ENCODE data around the gene GBX1.

The GBX1 gene

GRCh38 chr7:151198945-151199848, 31.7 kb upstream of the GBX1 start:
- no peaks in the 10 kb centered on the region for H3K4me1 Mint-ChIP-seq
- no peaks in the 10 kb centered on the region for H3K36me3 Mint-ChIP-seq (ENCODE audit: low read depth)
- TF ChIP-seq, protein P1, sequence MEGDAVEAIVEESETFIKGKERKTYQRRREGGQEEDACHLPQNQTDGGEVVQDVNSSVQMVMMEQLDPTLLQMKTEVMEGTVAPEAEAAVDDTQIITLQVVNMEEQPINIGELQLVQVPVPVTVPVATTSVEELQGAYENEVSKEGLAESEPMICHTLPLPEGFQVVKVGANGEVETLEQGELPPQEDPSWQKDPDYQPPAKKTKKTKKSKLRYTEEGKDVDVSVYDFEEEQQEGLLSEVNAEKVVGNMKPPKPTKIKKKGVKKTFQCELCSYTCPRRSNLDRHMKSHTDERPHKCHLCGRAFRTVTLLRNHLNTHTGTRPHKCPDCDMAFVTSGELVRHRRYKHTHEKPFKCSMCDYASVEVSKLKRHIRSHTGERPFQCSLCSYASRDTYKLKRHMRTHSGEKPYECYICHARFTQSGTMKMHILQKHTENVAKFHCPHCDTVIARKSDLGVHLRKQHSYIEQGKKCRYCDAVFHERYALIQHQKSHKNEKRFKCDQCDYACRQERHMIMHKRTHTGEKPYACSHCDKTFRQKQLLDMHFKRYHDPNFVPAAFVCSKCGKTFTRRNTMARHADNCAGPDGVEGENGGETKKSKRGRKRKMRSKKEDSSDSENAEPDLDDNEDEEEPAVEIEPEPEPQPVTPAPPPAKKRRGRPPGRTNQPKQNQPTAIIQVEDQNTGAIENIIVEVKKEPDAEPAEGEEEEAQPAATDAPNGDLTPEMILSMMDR (IDR thresholded peaks at IDR 0.05; ENCODE audit: unreplicated experiment in 3 of 3) = no peak
- no peak overlapping the region for H3K27ac Mint-ChIP-seq
- H3K9me3 Mint-ChIP-seq = no peaks in the 10 kb centered on the region
- H3K4me3 Mint-ChIP-seq = no peak overlapping the region
- H3K27me3 Mint-ChIP-seq (ENCODE audit: low read depth) = peaks cover 8% of the 10 kb centered on the region

GRCh38 chr7:151197932-151198331, 30.4 kb upstream of the GBX1 start:
- no peaks in the 10 kb centered on the region for H3K9me3 Mint-ChIP-seq
- H3K36me3 Mint-ChIP-seq (ENCODE audit: low read depth) = no peaks in the 10 kb centered on the region
- H3K27me3 Mint-ChIP-seq (ENCODE audit: low read depth) = peaks cover 13% of the 10 kb centered on the region
- no peak overlapping the region for H3K27ac Mint-ChIP-seq
- H3K4me1 Mint-ChIP-seq = no peaks in the 10 kb centered on the region
- TF ChIP-seq, protein P1 (IDR thresholded peaks at IDR 0.05; ENCODE audit: unreplicated experiment in 3 of 3) = no peak
- no peak overlapping the region for H3K4me3 Mint-ChIP-seq

DNA sequence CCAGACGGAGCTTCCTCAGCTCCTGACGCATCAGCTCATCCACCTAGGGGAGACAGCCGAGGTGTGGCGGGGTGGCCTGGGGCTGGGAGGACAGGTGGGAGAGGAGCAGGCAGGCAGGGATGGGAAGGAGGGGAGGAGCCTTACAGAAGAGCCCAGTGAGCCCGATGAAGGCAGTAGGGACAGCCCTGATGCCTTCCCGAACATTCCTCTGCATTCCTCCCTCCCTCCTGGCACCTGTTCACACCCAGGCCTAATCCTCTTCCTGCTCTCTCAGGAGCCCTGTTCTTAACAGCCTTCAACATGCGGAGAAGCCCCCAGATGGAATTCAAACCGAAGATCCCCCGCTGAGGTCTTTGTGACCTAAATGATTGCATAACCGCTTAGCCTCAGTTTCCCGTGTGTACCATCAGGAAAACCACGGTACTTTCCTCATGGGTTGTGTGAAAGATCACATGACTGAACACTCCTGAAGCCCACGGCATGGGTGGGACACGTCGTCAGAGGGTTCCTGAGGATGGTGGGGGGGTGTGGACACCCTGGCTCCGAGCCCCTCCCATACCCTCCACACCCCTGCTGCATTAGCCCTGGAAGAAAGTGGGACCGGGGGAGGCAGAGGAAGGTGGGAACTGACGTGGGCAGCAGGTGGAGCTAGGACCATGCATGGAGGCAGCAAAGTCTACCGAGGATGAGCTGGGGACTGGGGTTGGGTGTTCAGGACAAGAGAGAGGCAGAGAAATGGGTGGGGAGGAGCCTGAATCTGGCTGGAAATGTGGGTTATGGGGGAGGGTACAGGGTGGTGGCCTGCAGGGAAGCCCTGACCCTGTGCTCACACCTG, 28.3 kb upstream of the GBX1 start:
- no peaks in the 10 kb centered on the region for H3K9me3 Mint-ChIP-seq
- H3K27ac Mint-ChIP-seq = no peak overlapping the region
- no peaks in the 10 kb centered on the region for H3K4me1 Mint-ChIP-seq
- H3K4me3 Mint-ChIP-seq = no peak overlapping the region
- H3K27me3 Mint-ChIP-seq (ENCODE audit: low read depth) = peaks cover 17% of the 10 kb centered on the region
- TF ChIP-seq, protein P1 (IDR thresholded peaks at IDR 0.05; ENCODE audit: unreplicated experiment in 3 of 3) = no peak
- H3K36me3 Mint-ChIP-seq (ENCODE audit: low read depth) = no peaks in the 10 kb centered on the region

- Mint-ChIP-seq H3K27ac (no peak overlapping the region), H3K9me3 (no peaks in the 10 kb centered on the region), H3K4me1 (no peaks in the 10 kb centered on the region), H3K27me3 (ENCODE audit: low read depth) (peaks cover 30% of the 10 kb centered on the region), H3K4me3 (no peak overlapping the region), H3K36me3 (ENCODE audit: low read depth) (no peaks in the 10 kb centered on the region)
- TF ChIP-seq, protein P1 (IDR thresholded peaks at IDR 0.05; ENCODE audit: unreplicated experiment in 3 of 3) = no peak
These were observed 26.7 kb upstream of the GBX1 start for GRCh38 chr7:151194188-151194587.

DNA sequence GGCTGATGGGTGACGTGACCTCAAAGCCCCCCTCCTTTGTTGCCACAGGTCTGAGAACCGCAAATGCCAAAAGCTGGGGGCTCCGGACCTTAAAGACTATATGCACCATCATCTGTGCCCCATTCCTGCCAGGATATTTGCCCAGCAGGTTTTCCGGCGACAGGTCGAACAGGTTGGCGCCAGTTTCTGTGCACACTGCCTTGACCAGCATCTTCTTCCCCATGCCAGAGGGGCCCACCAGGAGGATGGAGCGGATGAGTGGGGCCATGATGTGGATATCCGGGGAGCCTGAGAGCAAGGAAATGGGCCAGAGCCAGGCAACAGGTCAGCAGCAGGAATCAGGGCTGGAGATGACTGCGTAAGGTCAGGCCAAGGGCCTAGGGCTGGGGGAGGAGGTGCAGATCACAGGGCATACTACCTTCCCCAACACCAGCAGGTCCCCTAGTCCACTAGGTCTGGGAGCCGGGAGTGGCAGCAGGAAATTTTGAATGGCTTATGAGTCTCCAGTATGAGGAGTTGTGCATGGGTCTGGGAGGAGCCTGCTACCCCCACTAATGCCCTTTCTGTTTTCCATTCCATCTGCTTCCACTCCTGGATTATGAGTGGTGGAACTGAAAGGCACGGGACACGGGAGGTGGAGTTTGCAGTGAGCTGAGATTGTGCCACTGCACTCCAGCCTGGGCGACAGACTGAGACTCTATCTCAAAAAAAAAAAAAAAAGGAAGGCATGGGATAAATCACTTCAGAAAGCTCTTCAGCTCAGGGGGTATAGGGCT, 25.9 kb upstream of the GBX1 start:
- Mint-ChIP-seq H3K27me3 (ENCODE audit: low read depth) (peaks cover 31% of the 10 kb centered on the region), H3K27ac (no peak overlapping the region), H3K4me3 (no peak overlapping the region), H3K9me3 (no peaks in the 10 kb centered on the region), H3K4me1 (no peaks in the 10 kb centered on the region), H3K36me3 (ENCODE audit: low read depth) (no peaks in the 10 kb centered on the region)
- TF ChIP-seq, protein P1 (IDR thresholded peaks at IDR 0.05; ENCODE audit: unreplicated experiment in 3 of 3) = no peak
